NCI-H1092 treated with DMSO at 0.1 percent for 48 hours (cell line): Measurements from ENCODE around the gene LAIR1.

Source experiments
- DNase-seq: peaks from one replicate; lab custom pipeline; 2025; lab: John Stamatoyannopoulos, UW

LAIR1 gene

GRCh38 chr19:54317108-54317964, 47.4 kb downstream of the LAIR1 start:
- no peak for DNase-seq

- no peak for DNase-seq
Observed at GRCh38 chr19:54316746-54317107, 48.0 kb downstream of the LAIR1 start.

DNA sequence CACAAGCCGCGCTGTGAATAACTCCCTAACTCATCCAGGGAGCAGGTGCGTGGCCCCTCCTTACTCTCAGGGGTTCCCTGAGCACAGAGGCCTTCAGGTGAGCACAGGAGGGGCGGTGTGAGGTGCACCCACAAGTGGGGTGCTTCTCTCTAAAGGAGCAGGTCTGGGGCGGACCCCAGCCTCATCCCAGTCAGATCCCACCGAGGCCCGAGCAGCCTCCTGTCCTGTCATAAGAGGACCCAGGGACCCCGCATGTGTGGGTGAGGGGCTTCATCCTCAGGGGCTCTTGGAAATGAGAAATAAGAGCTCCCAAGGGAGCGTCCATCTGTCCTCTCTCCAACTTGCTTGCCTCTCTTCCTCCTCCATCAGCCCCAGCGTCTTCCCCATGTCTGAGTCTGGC, 48.8 kb downstream of the LAIR1 start:
- DNase-seq = no peak

GRCh38 chr19:54312436-54313377, 52.0 kb downstream of the LAIR1 start, which contains the start of gene LILRA5:
Gene LILRA5 (minus strand): TSS chr19:54313166. CDS start chr19:54313019, 147 bp downstream.
- no peak for DNase-seq

DNA sequence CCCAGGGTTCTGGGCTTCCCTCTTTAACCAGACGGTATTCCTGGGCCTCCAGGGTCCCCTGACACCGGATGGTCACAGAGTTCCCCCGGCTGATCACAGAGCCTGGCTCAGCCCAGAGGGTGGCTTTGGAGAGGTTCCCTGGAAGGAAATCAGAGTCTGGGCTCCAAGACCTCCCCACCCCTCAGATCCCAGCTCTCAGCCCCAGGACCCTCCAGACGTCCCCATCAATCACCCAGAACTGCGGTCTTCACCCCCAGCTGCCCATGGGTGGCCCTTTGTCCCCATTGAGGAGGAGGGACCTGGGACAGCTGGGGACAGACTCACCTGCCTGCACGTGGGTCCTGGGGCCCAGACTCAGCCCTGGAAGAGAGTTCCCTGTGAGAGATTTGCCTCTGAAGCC, 52.7 kb downstream of the LAIR1 start:
- DNase-seq = no peak

GRCh38 chr19:54311486-54311885, 53.2 kb downstream of the LAIR1 start:
- no peak for DNase-seq

GRCh38 chr19:54310543-54310942, 54.2 kb downstream of the LAIR1 start:
- DNase-seq = no peak

DNA sequence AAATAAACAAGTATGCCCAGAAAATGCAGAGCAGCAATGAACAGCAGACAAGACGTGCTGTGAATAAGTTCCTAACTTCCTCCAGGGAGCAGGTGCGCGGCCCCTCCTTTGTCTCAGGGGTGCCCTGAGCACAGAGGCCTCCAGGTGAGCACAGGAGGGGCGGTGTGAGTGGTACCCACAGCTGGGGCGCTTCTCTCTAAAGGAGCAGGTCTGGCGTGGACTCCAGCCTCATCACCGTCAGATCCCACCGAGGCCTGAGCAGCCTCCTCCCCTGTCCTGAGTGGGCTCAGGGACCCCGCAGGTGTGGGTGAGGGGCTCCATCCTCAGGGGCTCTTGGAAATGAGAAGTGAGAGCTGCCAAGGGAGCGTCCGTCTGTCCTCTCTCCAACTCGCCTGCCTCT, 54.9 kb downstream of the LAIR1 start:
- no peak for DNase-seq

DNA sequence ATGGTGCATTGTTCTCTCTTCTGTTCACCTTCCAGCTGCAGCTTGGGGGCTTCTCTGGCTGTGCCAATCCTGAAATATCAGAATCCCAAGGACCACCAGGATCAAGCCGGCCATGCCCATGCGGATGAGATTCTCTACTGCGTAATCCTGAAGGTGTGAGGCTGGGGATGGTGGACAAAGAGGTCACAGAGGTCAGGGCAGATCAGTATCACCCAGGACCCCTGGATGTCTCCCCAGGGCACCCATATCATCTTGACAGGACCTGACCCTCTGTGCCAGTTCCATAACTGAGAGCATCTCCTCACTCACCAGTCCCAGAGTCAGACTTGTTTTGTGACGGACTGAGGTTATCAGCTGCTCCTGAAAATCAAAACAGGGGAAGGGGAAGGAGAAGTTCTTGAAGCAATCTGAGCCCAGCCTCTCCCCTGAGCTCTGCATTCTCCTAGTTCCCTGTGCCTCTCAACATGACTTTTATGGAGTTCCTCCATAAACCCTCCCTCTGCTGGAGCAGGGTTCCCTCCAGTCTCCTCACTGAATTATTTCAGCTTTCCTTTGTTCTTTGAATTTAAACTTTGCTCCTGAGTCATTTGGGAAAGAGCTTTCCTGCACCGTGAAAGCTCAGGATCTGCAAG, 57.2 kb downstream of the LAIR1 start:
- no peak for DNase-seq

DNA sequence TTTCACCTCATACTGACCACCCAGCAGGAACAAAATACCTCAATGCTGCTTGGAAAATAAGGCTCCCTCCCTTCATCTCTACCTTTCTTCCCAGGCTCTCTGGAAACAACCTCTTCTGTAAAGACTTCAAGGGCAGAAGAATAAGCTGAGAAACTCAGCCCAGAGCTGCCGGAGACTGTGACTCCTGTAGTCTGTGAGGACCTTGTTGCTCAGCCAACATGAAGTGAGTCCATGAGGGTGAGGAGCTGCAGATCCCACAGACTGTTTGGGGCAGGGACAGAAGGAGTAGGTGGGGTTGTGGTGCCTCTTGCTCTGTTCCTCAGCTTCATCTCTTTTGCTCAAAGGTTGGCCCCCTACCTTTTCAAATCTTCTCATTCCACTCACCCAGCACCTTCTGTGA, 59.6 kb downstream of the LAIR1 start:
- DNase-seq = no peak

DNA sequence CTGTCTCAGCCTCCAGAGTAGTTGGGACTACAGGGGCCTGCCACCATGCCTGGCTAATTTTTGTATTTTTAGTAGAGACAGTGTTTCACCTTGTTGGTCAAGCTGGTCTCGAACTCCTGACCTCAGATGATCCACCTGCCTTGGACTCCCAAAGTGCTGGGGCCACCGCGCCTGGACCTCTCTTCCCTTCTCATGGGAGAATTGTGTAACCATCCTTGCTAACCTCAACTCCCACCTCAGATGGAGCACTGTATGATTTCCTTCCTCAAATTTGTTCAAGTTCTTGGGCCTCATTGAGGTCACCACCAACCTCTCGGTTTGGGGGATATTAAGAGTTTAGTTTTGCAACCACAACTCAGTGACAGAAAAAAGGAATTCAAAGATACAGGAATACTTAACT, 62.5 kb downstream of the LAIR1 start:
- DNase-seq = no peak
